ENCODE results near the gene POLD2. TPM values are rescaled to one million over a fixed set of nuclear protein-coding genes. Genes with fewer than 3 reads are reported as not detected.

Gene POLD2
- total RNA-seq, 1 experiment from 2014 or later = 131 TPM

DNA sequence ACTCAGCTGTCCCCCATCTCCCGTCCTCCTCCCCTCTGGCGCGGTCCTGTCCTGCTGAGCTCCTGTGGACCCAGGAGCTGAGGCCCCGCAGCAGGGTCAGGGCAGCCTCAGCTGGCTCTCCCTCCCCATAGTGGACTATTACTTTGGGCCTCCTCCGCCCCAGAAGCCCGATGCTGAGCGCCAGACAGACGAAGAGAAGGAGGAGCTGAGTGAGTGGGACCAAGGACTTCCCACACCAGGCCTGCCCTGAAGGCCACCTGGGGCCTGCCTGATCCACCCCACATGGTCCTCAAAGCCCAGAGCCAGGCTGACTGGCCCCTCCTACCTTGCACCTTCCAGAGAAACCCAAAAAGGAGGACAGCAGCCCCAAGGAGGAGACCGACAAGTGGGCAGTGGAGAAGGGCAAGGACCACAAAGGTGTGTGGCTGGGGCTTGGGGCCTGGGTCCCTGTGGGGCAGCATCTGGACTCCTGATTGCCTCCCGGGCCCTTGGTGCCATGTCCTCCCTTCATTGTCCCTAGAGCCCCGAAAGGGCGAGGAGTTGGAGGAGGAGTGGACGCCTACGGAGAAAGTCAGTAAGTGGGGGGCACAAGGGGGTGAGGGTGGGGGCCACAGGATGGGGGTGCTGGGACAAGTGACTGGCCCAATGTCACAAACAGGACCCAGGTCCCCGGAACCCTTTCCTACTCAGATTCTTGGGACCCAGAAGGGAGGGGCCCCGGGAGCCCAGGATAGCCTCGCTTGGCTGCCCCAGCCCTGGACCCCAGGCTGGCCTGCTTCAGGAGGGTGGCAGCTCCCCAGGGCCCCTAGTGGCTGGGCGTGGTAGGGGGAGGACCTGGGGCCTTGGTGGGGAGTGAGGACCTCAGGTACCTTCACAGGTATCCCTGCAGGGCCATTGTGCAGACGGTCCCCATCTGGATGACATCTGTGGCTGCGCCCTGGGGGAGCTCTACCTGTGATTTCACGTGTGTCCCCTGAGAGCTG is 14.3 kb downstream of the POLD2 start:
- Mint-ChIP-seq H3K9me3 (no peaks in the 10 kb centered on the region), H3K27ac (no peak overlapping the region), H3K27me3 (ENCODE audit: low read depth) (peaks cover 15% of the 10 kb centered on the region), H3K4me1 (peaks cover 9 to 14% of the 10 kb centered on the region in 2 experiments), H3K36me3 (ENCODE audit: insufficient read depth in 1 of 3, low read depth in 3 of 3) (peaks cover 4 to 27% (median 26%) of the 10 kb centered on the region in 3 experiments), H3K4me3 (no peak overlapping the region)
- no peak overlapping the region for H3T11ph ChIP-seq (ENCODE audit: low read length)
- H3K14ac ChIP-seq (ENCODE audit: insufficient read depth, low read length) = no peak overlapping the region; the same call in 1 of the 2 replicates
- no peak overlapping the region for H3K23ac ChIP-seq (ENCODE audit: insufficient read length, low read depth, low read length)
- TF ChIP-seq, protein P1, sequence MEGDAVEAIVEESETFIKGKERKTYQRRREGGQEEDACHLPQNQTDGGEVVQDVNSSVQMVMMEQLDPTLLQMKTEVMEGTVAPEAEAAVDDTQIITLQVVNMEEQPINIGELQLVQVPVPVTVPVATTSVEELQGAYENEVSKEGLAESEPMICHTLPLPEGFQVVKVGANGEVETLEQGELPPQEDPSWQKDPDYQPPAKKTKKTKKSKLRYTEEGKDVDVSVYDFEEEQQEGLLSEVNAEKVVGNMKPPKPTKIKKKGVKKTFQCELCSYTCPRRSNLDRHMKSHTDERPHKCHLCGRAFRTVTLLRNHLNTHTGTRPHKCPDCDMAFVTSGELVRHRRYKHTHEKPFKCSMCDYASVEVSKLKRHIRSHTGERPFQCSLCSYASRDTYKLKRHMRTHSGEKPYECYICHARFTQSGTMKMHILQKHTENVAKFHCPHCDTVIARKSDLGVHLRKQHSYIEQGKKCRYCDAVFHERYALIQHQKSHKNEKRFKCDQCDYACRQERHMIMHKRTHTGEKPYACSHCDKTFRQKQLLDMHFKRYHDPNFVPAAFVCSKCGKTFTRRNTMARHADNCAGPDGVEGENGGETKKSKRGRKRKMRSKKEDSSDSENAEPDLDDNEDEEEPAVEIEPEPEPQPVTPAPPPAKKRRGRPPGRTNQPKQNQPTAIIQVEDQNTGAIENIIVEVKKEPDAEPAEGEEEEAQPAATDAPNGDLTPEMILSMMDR (conservative IDR thresholded peaks at IDR 0.05) = peak; percentile 43; the same call in 2 of the 3 replicates
- no peak overlapping the region for H3K18ac ChIP-seq (ENCODE audit: insufficient read length, low read depth, low read length)
- H2AK5ac ChIP-seq (ENCODE audit: insufficient read length, low read length) = no peak overlapping the region
- no peaks in the 10 kb centered on the region; the same call in 1 of the 2 replicates for H3K4me1 ChIP-seq (ENCODE audit: insufficient read depth, low read length)
- no peak overlapping the region for H3K27ac ChIP-seq (ENCODE audit: insufficient read length, low read depth, low read length)
- H3K79me2 ChIP-seq (ENCODE audit: insufficient read depth, low read length) = no peaks in the 10 kb centered on the region
- no CpG with 5 or more reads among the region's 21 CpGs for WGBS (ENCODE audit: extremely low coverage, insufficient read length, low lambda C conversion rate)
- no peak overlapping the region for H3K4me2 ChIP-seq (ENCODE audit: insufficient read depth, insufficient read length, low read length)
- H3K79me1 ChIP-seq (ENCODE audit: insufficient read depth, low read depth, low read length, poor library complexity, severe bottlenecking) = no peaks in the 10 kb centered on the region
- H2BK120ac ChIP-seq (ENCODE audit: low read depth, low read length, poor library complexity, severe bottlenecking) = no peak overlapping the region
- H3K27me3 ChIP-seq (ENCODE audit: insufficient read depth, low read length) = no peaks in the 10 kb centered on the region; the same call in 1 of the 2 replicates
- H2BK15ac ChIP-seq (ENCODE audit: low read depth, low read length) = no peak overlapping the region
- H4K5ac ChIP-seq (ENCODE audit: insufficient read length, low read depth, low read length) = no peak overlapping the region
- H3K9me3 ChIP-seq (ENCODE audit: control insufficient read depth, low read depth, low read length) = no peaks in the 10 kb centered on the region
- no peak overlapping the region for H3K4ac ChIP-seq (ENCODE audit: low read depth, low read length)
- H2AFZ ChIP-seq (ENCODE audit: low read length) = no peak overlapping the region
- no peak for DNase-seq
- H4K20me1 ChIP-seq (ENCODE audit: control insufficient read depth, insufficient read depth, insufficient read length) = no peaks in the 10 kb centered on the region
- H4K8ac ChIP-seq (replicated peaks; ENCODE audit: insufficient read length, low read depth, low read length) = no peak overlapping the region
- H2BK5ac ChIP-seq (ENCODE audit: insufficient read length, low read length) = no peak overlapping the region
- no peak overlapping the region for H2BK12ac ChIP-seq (ENCODE audit: insufficient read length, low read depth, low read length)
- H4K91ac ChIP-seq (ENCODE audit: insufficient read length, low read depth, low read length) = no peak overlapping the region
- no peak overlapping the region for H3K9ac ChIP-seq (ENCODE audit: extremely low read depth, insufficient read length, low read length)
- no peak overlapping the region for H2BK20ac ChIP-seq (ENCODE audit: low read depth, low read length, poor library complexity, severe bottlenecking)
- peaks cover 7% of the 10 kb centered on the region for H3K23me2 ChIP-seq (ENCODE audit: insufficient read length, low read depth, low read length, poor library complexity, severe bottlenecking)
- H3K56ac ChIP-seq (ENCODE audit: insufficient read length, low read depth, low read length) = no peak overlapping the region
